Measurements from ENCODE around the gene BRWD1.

DNA sequence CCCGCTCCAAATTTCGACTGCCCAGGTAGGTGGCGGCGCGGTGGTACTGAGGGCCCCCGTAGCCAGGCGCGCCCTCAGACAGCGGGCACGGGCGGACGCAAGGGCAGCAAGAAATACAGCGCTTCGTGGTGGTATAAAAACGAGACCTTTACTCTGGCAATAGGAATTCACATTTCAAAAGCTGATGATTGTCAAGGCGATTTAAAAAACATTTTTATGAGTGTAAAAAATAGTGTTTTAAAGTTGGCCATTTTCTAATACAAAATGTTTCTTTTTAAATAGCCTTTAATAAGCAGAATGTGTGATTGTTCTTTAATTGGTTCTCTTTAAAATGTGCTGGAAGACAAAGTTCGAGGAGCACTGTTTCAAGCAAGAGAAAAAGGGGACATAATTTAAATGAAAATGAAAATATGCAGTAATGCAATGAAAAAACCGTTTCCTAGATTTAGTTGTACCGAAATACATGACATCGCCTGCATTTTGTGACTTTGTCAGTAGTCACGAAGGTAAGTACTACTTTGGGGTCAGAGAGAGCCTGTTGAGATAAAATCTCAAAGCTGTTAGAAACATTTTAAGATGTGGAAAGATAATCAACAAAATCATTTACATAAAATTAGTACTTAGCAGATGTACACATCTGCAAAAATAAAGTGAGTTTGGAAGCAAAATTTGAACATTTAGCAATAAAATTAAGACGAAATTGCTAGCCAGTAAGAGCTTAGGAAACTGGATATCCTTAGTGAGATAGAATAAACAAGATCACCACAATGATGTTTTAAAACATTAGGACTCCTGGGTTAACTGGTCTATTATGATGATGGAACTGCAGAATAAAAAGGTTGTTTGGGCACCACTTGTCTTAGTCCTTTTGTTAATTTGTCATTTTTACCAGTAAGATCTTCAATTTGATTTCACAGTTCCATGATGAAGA is 129.1 kb downstream of the BRWD1 start:
- TF ChIP-seq, protein P1, sequence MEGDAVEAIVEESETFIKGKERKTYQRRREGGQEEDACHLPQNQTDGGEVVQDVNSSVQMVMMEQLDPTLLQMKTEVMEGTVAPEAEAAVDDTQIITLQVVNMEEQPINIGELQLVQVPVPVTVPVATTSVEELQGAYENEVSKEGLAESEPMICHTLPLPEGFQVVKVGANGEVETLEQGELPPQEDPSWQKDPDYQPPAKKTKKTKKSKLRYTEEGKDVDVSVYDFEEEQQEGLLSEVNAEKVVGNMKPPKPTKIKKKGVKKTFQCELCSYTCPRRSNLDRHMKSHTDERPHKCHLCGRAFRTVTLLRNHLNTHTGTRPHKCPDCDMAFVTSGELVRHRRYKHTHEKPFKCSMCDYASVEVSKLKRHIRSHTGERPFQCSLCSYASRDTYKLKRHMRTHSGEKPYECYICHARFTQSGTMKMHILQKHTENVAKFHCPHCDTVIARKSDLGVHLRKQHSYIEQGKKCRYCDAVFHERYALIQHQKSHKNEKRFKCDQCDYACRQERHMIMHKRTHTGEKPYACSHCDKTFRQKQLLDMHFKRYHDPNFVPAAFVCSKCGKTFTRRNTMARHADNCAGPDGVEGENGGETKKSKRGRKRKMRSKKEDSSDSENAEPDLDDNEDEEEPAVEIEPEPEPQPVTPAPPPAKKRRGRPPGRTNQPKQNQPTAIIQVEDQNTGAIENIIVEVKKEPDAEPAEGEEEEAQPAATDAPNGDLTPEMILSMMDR (IDR thresholded peaks at IDR 0.05) = no peak
- no peak for TF ChIP-seq POLR2AphosphoS5 (IDR thresholded peaks at IDR 0.05)

Data from esophagus muscularis mucosa (tissue), 3 donors.